Smooth muscle cell (in vitro differentiated cells): ENCODE results near the gene CLIP1. TPM values are rescaled to one million over a fixed set of nuclear protein-coding genes. Genes with fewer than 3 reads are reported as not detected.
"Not testable (repeated sequence)": the region's sequence is repeated elsewhere in the genome, so short reads cannot be mapped to it uniquely, and the experiment has no call there.

Experiments
- DNase-seq: peaks from one replicate; lab custom pipeline; 2025; ENCODE audit not compliant: unreplicated experiment; lab: John Stamatoyannopoulos, UW
- H2AFZ ChIP-seq: fragments of 200-600 bp; sonication (generic); 2 replicates; pipeline ENCODE4 v1.6.0; 2016; ENCODE audit warnings: antibody characterized with exemption, low read depth, mild to moderate bottlenecking
- H3F3A ChIP-seq: fragments of 200-600 bp; sonication (generic); 2 replicates; pipeline ENCODE4 v1.6.0; 2017; ENCODE audit warnings: antibody characterized with exemption, low read depth
- H3K27ac ChIP-seq: fragments of 200-600 bp; sonication (generic); 2 replicates; pipeline ENCODE4 v1.5.1; 2016; ENCODE audit warnings: low read depth, mild to moderate bottlenecking
- H3K27me3 ChIP-seq: fragments of 200-600 bp; sonication (generic); 2 replicates; pipeline ENCODE4 v1.6.1; 2016; ENCODE audit warnings: low read depth, mild to moderate bottlenecking
- H3K36me3 ChIP-seq: fragments of 200-600 bp; sonication (generic); 2 replicates; pipeline ENCODE4 v1.5.1; 2016; ENCODE audit warnings: low read depth
- H3K4me1 ChIP-seq: fragments of 200-600 bp; sonication (generic); 2 replicates; pipeline ENCODE4 v1.5.1; 2016; ENCODE audit warnings: low read depth
- H3K4me2 ChIP-seq: fragments of 200-600 bp; sonication (generic); 2 replicates; pipeline ENCODE4 v1.6.0; 2016; ENCODE audit warnings: mild to moderate bottlenecking
- H3K4me3 ChIP-seq: fragments of 200-600 bp; sonication (generic); 2 replicates; pipeline ENCODE4 v1.5.1; 2016; ENCODE audit warnings: mild to moderate bottlenecking
- H3K79me2 ChIP-seq: fragments of 200-600 bp; sonication (generic); 2 replicates; pipeline ENCODE4 v1.6.0; 2016; ENCODE audit warnings: low read depth, mild to moderate bottlenecking
- H3K9ac ChIP-seq: fragments of 200-600 bp; sonication (generic); 2 replicates; pipeline ENCODE4 v1.6.0; 2016; ENCODE audit warnings: low read depth
- H3K9me3 ChIP-seq: fragments of 200-600 bp; sonication (generic); replicated peaks from 2 replicates; pipeline ENCODE4 v1.5.1; 2016; ENCODE audit warnings: low read depth
- H4K20me1 ChIP-seq: fragments of 200-600 bp; sonication (generic); 2 replicates; pipeline ENCODE4 v1.6.0; 2016; ENCODE audit warnings: low read depth
- CTCF ChIP-seq: fragments of 200-600 bp; sonication (generic); IDR thresholded peaks from 2 replicates; pipeline ENCODE4 v1.5.1; 2017; ENCODE audit warnings: borderline replicate concordance, mild to moderate bottlenecking, antibody characterized with exemption; ENCODE audit not compliant: insufficient read depth, poor library complexity, severe bottlenecking
- WGBS: methylation state at CpG from one replicate; pipeline ENCODE4 v1.1.7; 2016; ENCODE audit warnings: low lambda C conversion rate; 5-methylcytosine and 5-hydroxymethylcytosine counted together
- polyA plus RNA-seq: library from polyadenylated mRNA; unstranded; fragments of >200 nt; fragmentation: Nextera tagmentation; extraction: Ambion mirVana; gene quantifications from 2 replicates; pipeline ENCODE4 v1.2.1, GENCODE V29; 2016
- total RNA-seq: library from RNA; depleted of rRNA; stranded (reverse); fragments of >200 nt; gene quantifications from 2 replicates; pipeline ENCODE4 v1.2.3, GENCODE V29; 2014

Gene CLIP1
- total and polyA plus RNA-seq, 2 experiments from 2014 or later: 15.3 to 40.4 TPM

DNA sequence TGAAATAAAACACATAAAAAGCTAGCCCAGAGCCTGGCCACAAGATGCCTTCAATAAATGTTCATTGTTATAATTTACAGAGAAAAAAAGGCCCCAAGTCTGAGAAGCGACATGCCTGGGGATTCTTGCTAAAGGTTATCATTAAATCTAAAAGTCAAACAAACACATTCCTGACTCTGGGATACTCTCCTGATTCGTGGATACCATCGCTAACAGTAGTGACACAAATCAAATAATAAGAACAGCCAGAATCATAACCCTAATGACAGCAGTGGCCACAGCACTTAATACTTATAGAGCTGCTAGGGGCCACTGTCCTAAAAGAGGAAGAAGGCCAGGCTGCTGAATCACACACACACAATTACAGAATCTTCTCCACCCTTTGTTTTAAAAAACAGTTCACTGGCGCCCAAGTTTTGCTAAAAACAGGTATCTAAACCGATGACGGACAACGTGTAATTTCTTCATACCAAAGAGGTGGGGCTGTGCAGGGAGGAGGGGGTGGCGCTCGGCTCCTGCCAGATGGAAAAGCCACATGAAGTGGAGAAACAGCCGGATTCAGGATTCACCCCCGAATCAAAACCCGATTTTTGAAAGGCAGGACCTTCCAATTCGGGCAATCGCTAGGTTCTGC is 1.2 kb downstream of the CLIP1 start:
- Histone ChIP-seq H3K36me3 (no peaks in the 10 kb centered on the region), H3F3A (peaks cover 6% of the 10 kb centered on the region), H3K9ac (peak overlapping the region; percentile 95), H3K4me2 (peak overlapping the region; percentile 96), H3K79me2 (peaks cover 55% of the 10 kb centered on the region), H3K4me1 (no peaks in the 10 kb centered on the region), H3K9me3 (no peaks in the 10 kb centered on the region), H3K27me3 (no peaks in the 10 kb centered on the region), H3K4me3 (peak overlapping the region; percentile 99), H4K20me1 (peaks cover 46% of the 10 kb centered on the region), H3K27ac (peak overlapping the region; percentile 94), H2AFZ (peak overlapping the region; percentile 96)
- no peak for DNase-seq
- peak; percentile 4 for TF ChIP-seq CTCF
- WGBS: 7% methylated on average over 14 of the region's 14 CpGs

DNA sequence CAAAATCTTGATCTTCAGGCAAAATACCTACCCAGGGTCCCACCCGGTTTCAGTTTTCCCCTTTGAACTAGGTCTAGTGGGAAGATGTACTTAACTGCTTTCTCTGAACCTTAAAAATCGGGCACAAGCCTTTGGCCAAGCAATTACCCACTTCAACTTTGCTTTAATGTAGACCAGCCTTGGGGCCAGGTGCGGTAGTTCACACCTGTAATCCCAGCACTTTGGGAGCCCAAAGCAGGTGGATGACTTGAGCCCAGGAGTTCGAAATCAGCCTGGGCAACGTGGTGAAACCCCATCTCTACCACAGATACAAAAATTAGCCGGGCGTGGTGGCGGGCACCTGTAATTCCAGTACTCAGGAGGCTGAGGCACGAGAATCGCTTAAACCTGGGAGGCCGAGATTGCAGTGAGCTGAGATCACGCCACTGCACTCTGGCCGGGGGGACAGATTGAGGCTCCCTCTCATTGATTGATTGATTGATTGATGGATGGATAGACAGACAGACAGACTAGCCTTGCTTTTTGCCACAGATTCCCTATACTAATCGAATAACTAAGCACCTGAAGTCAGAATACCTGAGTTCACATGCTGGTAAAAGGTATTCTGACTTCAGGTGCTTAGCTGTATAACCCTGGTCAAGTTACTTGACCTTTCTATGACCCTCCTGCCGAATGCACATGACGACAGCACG is 1.9 kb downstream of the CLIP1 start:
- Histone ChIP-seq H3K27ac (peak overlapping the region; percentile 94), H3K4me2 (peak overlapping the region; percentile 96), H3K4me1 (no peaks in the 10 kb centered on the region), H3F3A (peaks cover 6% of the 10 kb centered on the region), H3K4me3 (peak overlapping the region; percentile 99), H3K36me3 (no peaks in the 10 kb centered on the region), H3K9me3 (no peaks in the 10 kb centered on the region), H3K27me3 (no peaks in the 10 kb centered on the region), H3K9ac (peak overlapping the region; percentile 95), H4K20me1 (peaks cover 53% of the 10 kb centered on the region), H3K79me2 (peaks cover 62% of the 10 kb centered on the region), H2AFZ (no peak overlapping the region)
- no peak for TF ChIP-seq CTCF
- WGBS: 85% methylated on average over 17 of the region's 17 CpGs
- no peak for DNase-seq

DNA sequence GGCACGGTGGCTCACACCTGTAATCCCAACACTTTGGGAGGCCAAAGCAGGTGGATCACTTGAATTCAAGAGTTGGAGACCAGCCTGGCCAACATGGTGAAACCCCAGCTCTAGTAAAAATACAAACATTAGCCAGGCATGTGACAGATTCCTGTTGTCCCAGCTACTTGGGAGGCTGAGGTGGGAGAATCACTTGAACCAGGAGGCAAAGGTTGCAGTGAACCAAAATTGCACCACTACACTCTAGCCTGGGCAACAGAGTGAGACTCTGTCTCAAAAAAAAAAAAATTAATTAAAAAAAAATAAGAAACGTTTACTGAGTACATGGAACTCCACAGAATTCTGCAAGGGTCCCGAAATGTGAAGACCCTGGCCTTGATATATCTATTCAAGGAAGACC is 3.4 kb downstream of the CLIP1 start:
- H3K4me2 ChIP-seq, H3K9ac ChIP-seq, H3K4me3 ChIP-seq, DNase-seq, H3K4me1 ChIP-seq, H3K36me3 ChIP-seq, H3K27me3 ChIP-seq, H3K27ac ChIP-seq, H2AFZ ChIP-seq, H3K9me3 ChIP-seq, H3F3A ChIP-seq: not testable (repeated sequence)
- Histone ChIP-seq H3K79me2 (peaks cover 77% of the 10 kb centered on the region), H4K20me1 (peaks cover 55% of the 10 kb centered on the region)
- 98% methylated on average over 3 of the region's 3 CpGs for WGBS

GRCh38 chr12:122415665-122416064 is 6.8 kb downstream of the CLIP1 start:
- H3K79me2 ChIP-seq: peaks cover 98% of the 10 kb centered on the region
- H3K9me3 ChIP-seq, H3F3A ChIP-seq, H3K4me2 ChIP-seq, H3K27me3 ChIP-seq, H3K4me3 ChIP-seq, H3K36me3 ChIP-seq, H3K4me1 ChIP-seq, H3K9ac ChIP-seq, DNase-seq, H3K27ac ChIP-seq, H2AFZ ChIP-seq: not testable (repeated sequence)
- WGBS: 98% methylated on average over 7 of the region's 7 CpGs
- H4K20me1 ChIP-seq: peaks cover 56% of the 10 kb centered on the region
